Activated CD4-positive, alpha-beta T cell treated with anti-CD3 and anti-CD28 coated beads, Interleukin-2, amount 10 ng/mL, durations not matched to agents 7 days and 5 days (primary cell): ENCODE data around the gene UCHL3. TPM values are rescaled to one million over a fixed set of nuclear protein-coding genes. Genes with fewer than 3 reads are reported as not detected.
"Not testable (repeated sequence)": the region's sequence is repeated elsewhere in the genome, so short reads cannot be mapped to it uniquely, and the experiment has no call there.

Experiments used
- CTCF ChIA-PET: fragments of 350-600 bp; sonication (Branson Sonifier 250); formaldehyde crosslinking; loops from one replicate; lab custom pipeline; 2021; ENCODE audit warnings: antibody characterized with exemption; lab: Charles Lee
- POLR2A ChIA-PET: fragments of 350-600 bp; sonication (Branson Sonifier 250); formaldehyde crosslinking; loops from one replicate; lab custom pipeline; 2021; ENCODE audit warnings: antibody characterized with exemption; lab: Charles Lee
- DNase-seq: peaks from one replicate; pipeline ENCODE4 v3.0.0-alpha.2; 2020
- H3K27ac Mint-ChIP-seq: one replicate; pipeline ENCODE4 v1.8.0; 2021; ENCODE audit warnings: mild to moderate bottlenecking, moderate library complexity, mixed read lengths
- H3K27me3 Mint-ChIP-seq: one replicate; pipeline ENCODE4 v1.8.0; 2021; ENCODE audit warnings: mixed read lengths
- H3K36me3 Mint-ChIP-seq: one replicate; pipeline ENCODE4 v1.8.0; 2021; ENCODE audit warnings: low read depth, mixed read lengths
- H3K4me1 Mint-ChIP-seq: one replicate; pipeline ENCODE4 v1.8.0; 2021; ENCODE audit warnings: mixed read lengths
- H3K4me3 Mint-ChIP-seq: one replicate; pipeline ENCODE4 v1.8.0; 2021; ENCODE audit warnings: mild to moderate bottlenecking, moderate library complexity, mixed read lengths
- H3K9me3 Mint-ChIP-seq: one replicate; pipeline ENCODE4 v1.8.0; 2021; ENCODE audit warnings: mixed read lengths
- total RNA-seq, 2 experiments: library from RNA; stranded (reverse); gene quantifications; one replicate each; pipeline ENCODE4 v1.2.3, GENCODE V29; 2021

Gene UCHL3
- total RNA-seq, 2 experiments from 2014 or later: 37.6 to 40.6 TPM

GRCh38 chr13:75530549-75530961 is 19.0 kb upstream of the UCHL3 start:
- no peak for DNase-seq
- H3K4me3 Mint-ChIP-seq: no peak overlapping the region
- ChIA-PET CTCF (interaction anchor here (0.8 kb wide), 1 partner anchor 9 kb away, joined by 4 read pairs; no protein-coding TSS in a partner anchor), POLR2A (no interaction called here)
- H3K27ac Mint-ChIP-seq: peak overlapping the region; percentile 77
- no peaks in the 10 kb centered on the region for H3K9me3 Mint-ChIP-seq
- peaks cover 38% of the 10 kb centered on the region for H3K4me1 Mint-ChIP-seq
- H3K27me3 Mint-ChIP-seq: no peaks in the 10 kb centered on the region
- peaks cover 54% of the 10 kb centered on the region for H3K36me3 Mint-ChIP-seq

- H3K9me3 Mint-ChIP-seq: no peaks in the 10 kb centered on the region
Observed at GRCh38 chr13:75533861-75534260, 15.7 kb upstream of the UCHL3 start.

GRCh38 chr13:75537401-75538365 is 11.9 kb upstream of the UCHL3 start, which contains the start of gene COMMD6:
COMMD6 (minus strand) TSS chr13:75537841; CDS start chr13:75537805, 36 bp downstream.
- H3K9me3 Mint-ChIP-seq: no peaks in the 10 kb centered on the region
- H3K27me3 Mint-ChIP-seq: no peaks in the 10 kb centered on the region
- H3K4me1 Mint-ChIP-seq: peaks cover 43% of the 10 kb centered on the region
- H3K4me3 Mint-ChIP-seq: peak within 1 kb of the TSS; percentile 95
- H3K27ac Mint-ChIP-seq: peak within 1 kb of the TSS; percentile 92
- ChIA-PET POLR2A (interaction anchor here (0.6 kb wide), 1 partner anchor 347 kb away, joined by 3 read pairs; no protein-coding TSS in a partner anchor), CTCF (interaction anchor here (0.6 to 1.6 kb wide), 3 partner anchors 10 to 214 kb away, joined by 3 to 5 read pairs (median 3); no protein-coding TSS in a partner anchor)
- DNase-seq: peak; percentile 80
- peaks cover 28% of the 10 kb centered on the region for H3K36me3 Mint-ChIP-seq

More at GRCh38 chr13:75533861-75534260, 15.7 kb upstream of the UCHL3 start:
- Mint-ChIP-seq H3K4me3 (no peak overlapping the region), H3K36me3 (peaks cover 47% of the 10 kb centered on the region), H3K4me1 (peaks cover 64% of the 10 kb centered on the region), H3K27ac (no peak overlapping the region), H3K27me3 (no peaks in the 10 kb centered on the region)
- ChIA-PET POLR2A (no interaction called here), CTCF (interaction anchor here (0.7 kb wide), 2 partner anchors 10 to 1385 kb away, joined by 3 to 6 read pairs; no protein-coding TSS in a partner anchor)
- no peak for DNase-seq

GRCh38 chr13:75541287-75541686 is 8.3 kb upstream of the UCHL3 start:
- H3K4me3 Mint-ChIP-seq: no peak overlapping the region
- CTCF ChIA-PET: interaction anchor here (0.6 to 1.8 kb wide), 3 partner anchors 10 to 37 kb away, joined by 3 to 6 read pairs (median 4); no protein-coding TSS in a partner anchor
- peaks cover 24% of the 10 kb centered on the region for H3K4me1 Mint-ChIP-seq
- peaks cover 2% of the 10 kb centered on the region for H3K36me3 Mint-ChIP-seq
- POLR2A ChIA-PET: no interaction called here
- no peak overlapping the region for H3K27ac Mint-ChIP-seq
- DNase-seq: no peak
- no peaks in the 10 kb centered on the region for H3K9me3 Mint-ChIP-seq
- H3K27me3 Mint-ChIP-seq: no peaks in the 10 kb centered on the region

- H3K36me3 Mint-ChIP-seq: no peaks in the 10 kb centered on the region
- no peaks in the 10 kb centered on the region for H3K27me3 Mint-ChIP-seq
- CTCF ChIA-PET: interaction anchor here (1.8 kb wide), 1 partner anchor 10 kb away, joined by 4 read pairs; no protein-coding TSS in a partner anchor
- H3K4me1 Mint-ChIP-seq: peaks cover 17% of the 10 kb centered on the region
- no peak for DNase-seq
- no peak overlapping the region for H3K4me3 Mint-ChIP-seq
- H3K27ac Mint-ChIP-seq: no peak overlapping the region
- no peaks in the 10 kb centered on the region for H3K9me3 Mint-ChIP-seq
- POLR2A ChIA-PET: no interaction called here
Observed at GRCh38 chr13:75541961-75542360, 7.6 kb upstream of the UCHL3 start.

GRCh38 chr13:75544681-75545330 is 4.8 kb upstream of the UCHL3 start:
- H3K4me3 Mint-ChIP-seq: no peak overlapping the region
- H3K27ac Mint-ChIP-seq: no peak overlapping the region
- H3K27me3 Mint-ChIP-seq: no peaks in the 10 kb centered on the region
- ChIA-PET POLR2A (no interaction called here), CTCF (interaction anchor here (0.6 to 0.8 kb wide), 2 partner anchors 11 to 46 kb away, joined by 4 read pairs; no protein-coding TSS in a partner anchor)
- no peaks in the 10 kb centered on the region for H3K9me3 Mint-ChIP-seq
- H3K4me1 Mint-ChIP-seq: peaks cover 9% of the 10 kb centered on the region
- no peak for DNase-seq
- no peaks in the 10 kb centered on the region for H3K36me3 Mint-ChIP-seq

- POLR2A ChIA-PET, H3K27me3 Mint-ChIP-seq, H3K4me3 Mint-ChIP-seq, H3K36me3 Mint-ChIP-seq, H3K27ac Mint-ChIP-seq, DNase-seq, H3K9me3 Mint-ChIP-seq: not testable (repeated sequence)
- CTCF ChIA-PET: interaction anchor here (0.6 to 0.8 kb wide), 2 partner anchors 12 to 45 kb away, joined by 4 read pairs; no protein-coding TSS in a partner anchor
- H3K4me1 Mint-ChIP-seq: peaks cover 12% of the 10 kb centered on the region
Observed at GRCh38 chr13:75545386-75545785, 4.2 kb upstream of the UCHL3 start.

GRCh38 chr13:75547917-75548316 is 1.7 kb upstream of the UCHL3 start:
- H3K4me3 Mint-ChIP-seq: no peak overlapping the region
- H3K27me3 Mint-ChIP-seq: no peaks in the 10 kb centered on the region
- no peaks in the 10 kb centered on the region for H3K9me3 Mint-ChIP-seq
- CTCF ChIA-PET: interaction anchor here (0.5 to 1.5 kb wide), 3 partner anchors 9 to 25 kb away, joined by 3 to 5 read pairs (median 3); no protein-coding TSS in a partner anchor
- H3K4me1 Mint-ChIP-seq: peaks cover 25% of the 10 kb centered on the region
- POLR2A ChIA-PET: no interaction called here
- peaks cover 3% of the 10 kb centered on the region for H3K36me3 Mint-ChIP-seq
- no peak overlapping the region for H3K27ac Mint-ChIP-seq
- no peak for DNase-seq

- no peaks in the 10 kb centered on the region for H3K9me3 Mint-ChIP-seq
- peaks cover 40% of the 10 kb centered on the region for H3K4me1 Mint-ChIP-seq
- H3K27ac Mint-ChIP-seq: peak overlapping the region; percentile 98
- H3K27me3 Mint-ChIP-seq: no peaks in the 10 kb centered on the region
- ChIA-PET POLR2A (no interaction called here), CTCF (interaction anchor here (0.7 to 0.9 kb wide), 3 partner anchors 33 to 183 kb away, joined by 3 to 4 read pairs (median 4); no protein-coding TSS in a partner anchor)
- DNase-seq: no peak
- peaks cover 24% of the 10 kb centered on the region for H3K36me3 Mint-ChIP-seq
- H3K4me3 Mint-ChIP-seq: peak overlapping the region; percentile 94
Observed at GRCh38 chr13:75550159-75550567, 572 bp downstream of the UCHL3 start.

GRCh38 chr13:75554464-75554863 is 4.9 kb downstream of the UCHL3 start:
- ChIA-PET CTCF (no interaction called here), POLR2A (interaction anchor here (0.7 kb wide), 1 partner anchor 241 kb away, joined by 3 read pairs; no protein-coding TSS in a partner anchor)
- no peak overlapping the region for H3K4me3 Mint-ChIP-seq
- no peak for DNase-seq
- no peaks in the 10 kb centered on the region for H3K9me3 Mint-ChIP-seq
- H3K27ac Mint-ChIP-seq: no peak overlapping the region
- peaks cover 44% of the 10 kb centered on the region for H3K4me1 Mint-ChIP-seq
- H3K36me3 Mint-ChIP-seq: peaks cover 34% of the 10 kb centered on the region
- H3K27me3 Mint-ChIP-seq: no peaks in the 10 kb centered on the region

GRCh38 chr13:75554981-75555380 is 5.4 kb downstream of the UCHL3 start:
- Mint-ChIP-seq H3K27me3 (no peaks in the 10 kb centered on the region), H3K36me3 (peaks cover 34% of the 10 kb centered on the region), H3K27ac (no peak overlapping the region)

GRCh38 chr13:75555836-75556235 is 6.2 kb downstream of the UCHL3 start:
- Mint-ChIP-seq H3K4me3 (no peak overlapping the region), H3K9me3 (no peaks in the 10 kb centered on the region), H3K36me3 (peaks cover 38% of the 10 kb centered on the region), H3K27ac (no peak overlapping the region), H3K27me3 (no peaks in the 10 kb centered on the region), H3K4me1 (peaks cover 38% of the 10 kb centered on the region)
- POLR2A ChIA-PET: no interaction called here
- DNase-seq: no peak
- CTCF ChIA-PET: no interaction called here

More at GRCh38 chr13:75554981-75555380, 5.4 kb downstream of the UCHL3 start:
- CTCF ChIA-PET: no interaction called here
- POLR2A ChIA-PET: no interaction called here
- no peak for DNase-seq
- Mint-ChIP-seq H3K4me3 (no peak overlapping the region), H3K9me3 (no peaks in the 10 kb centered on the region), H3K4me1 (peaks cover 45% of the 10 kb centered on the region)
